ENCODE results near the gene USP1. TPM values are rescaled to one million over a fixed set of nuclear protein-coding genes. Genes with fewer than 3 reads are reported as not detected.

The USP1 gene
- total and polyA plus RNA-seq, 2 of the 4 experiments (the other 2 are of a cell fraction) = 7.5 to 9.7 TPM

- no peak overlapping the region for H2AK9ac ChIP-seq (replicated peaks; ENCODE audit: low read depth, low read length, poor library complexity)
- H3K4ac ChIP-seq (ENCODE audit: low read depth, low read length) = no peak overlapping the region
- H2BK120ac ChIP-seq (ENCODE audit: low read depth, low read length) = no peak overlapping the region
- H4K91ac ChIP-seq (ENCODE audit: insufficient read depth, low read depth, low read length) = no peak overlapping the region
- no peak overlapping the region for H2BK15ac ChIP-seq (ENCODE audit: low read depth, low read length)
- H3K23ac ChIP-seq (ENCODE audit: low read depth, low read length) = no peak overlapping the region
- peaks cover 0 to 7% of the 10 kb centered on the region in 2 experiments; a peak in 3 of 4 replicates for H3K79me1 ChIP-seq (ENCODE audit: low read depth in 1 of 2, low read length in 2 of 2)
- H3K9ac ChIP-seq (ENCODE audit: low read depth, low read length) = no peak overlapping the region
- no peak overlapping the region for H3K4me3 ChIP-seq (ENCODE audit: insufficient read depth, low read depth, low read length)
- no peak overlapping the region for H3K14ac ChIP-seq (replicated peaks; ENCODE audit: low read depth, low read length)
- no peak for DNase-seq
- TF ChIP-seq CEBPB (IDR thresholded peaks at IDR 0.05; ENCODE audit: low read depth, low read length) = no peak
- TF ChIP-seq ELK1 (IDR thresholded peaks at IDR 0.05; ENCODE audit: borderline replicate concordance, low read depth, low read length) = no peak
- TF ChIP-seq SMC3 (IDR thresholded peaks at IDR 0.05; ENCODE audit: low read depth, low read length) = no peak
- no peak for TF ChIP-seq USF2 (IDR thresholded peaks at IDR 0.05; ENCODE audit: low read depth, low read length)
- no peak for TF ChIP-seq RFX5 (IDR thresholded peaks at IDR 0.05; ENCODE audit: low read depth, low read length)
- TF ChIP-seq RAD21 (IDR thresholded peaks at IDR 0.05; ENCODE audit: low read length) = no peak
- TF ChIP-seq FOS (IDR thresholded peaks at IDR 0.05; ENCODE audit: low read depth, low read length) = no peak
- no peak for TF ChIP-seq MAZ (IDR thresholded peaks at IDR 0.05; ENCODE audit: borderline replicate concordance, low read depth, low read length)
- no peak for TF ChIP-seq CHD1 (IDR thresholded peaks at IDR 0.05; ENCODE audit: low read depth, low read length)
- TF ChIP-seq RCOR1 (IDR thresholded peaks at IDR 0.05; ENCODE audit: insufficient replicate concordance, low read length) = no peak
- TF ChIP-seq POLR2A (IDR thresholded peaks at IDR 0.05; ENCODE audit: low read depth, low read length) = no peak
- TF ChIP-seq CTCF (conservative IDR thresholded peaks at IDR 0.05; ENCODE audit: low read depth, low read length) = no peak
- intact Hi-C loops (cut with micrococcal nuclease) (no loop called here), dilution Hi-C loops (cut with HindIII; ENCODE audit: low sequenced_read_pairs, unreplicated experiment) (no loop called here), in situ Hi-C loops (cut with MboI; ENCODE audit: low sequenced_read_pairs) (no loop called here)
- no peaks in the 10 kb centered on the region for H3K9me1 ChIP-seq (ENCODE audit: insufficient read depth, low read length)
- no peaks in the 10 kb centered on the region for H3K27me3 ChIP-seq (ENCODE audit: control insufficient read depth, insufficient read depth, low read length)
- no peak overlapping the region for H3K18ac ChIP-seq (ENCODE audit: low read depth, low read length)
- no peak overlapping the region for H4K5ac ChIP-seq (ENCODE audit: low read depth, low read length)
- BruUV-seq (replicated peaks) = no TSS peak
- no peak overlapping the region for H3K56ac ChIP-seq (ENCODE audit: extremely low read depth, insufficient read depth, low read length)
- no peak overlapping the region for H2AK5ac ChIP-seq (ENCODE audit: low read depth, low read length)
- no peaks in the 10 kb centered on the region for H4K20me1 ChIP-seq (ENCODE audit: insufficient read depth, low read length)
- no peaks in the 10 kb centered on the region for H3K9me3 ChIP-seq (ENCODE audit: control insufficient read depth, insufficient read depth, low read length)
- H3K4me1 ChIP-seq (ENCODE audit: control insufficient read depth, insufficient read depth, low read length) = no peaks in the 10 kb centered on the region
- no peak overlapping the region for H2BK20ac ChIP-seq (ENCODE audit: low read depth, low read length)
- no peak overlapping the region for H2BK5ac ChIP-seq (ENCODE audit: low read depth, low read length, poor library complexity, severe bottlenecking)
- ChIA-PET CTCF (interaction anchor here (0.6 to 1.5 kb wide), 5 partner anchors 7 to 246 kb away, joined by 3 read pairs; no protein-coding TSS in a partner anchor), POLR2A (ENCODE audit: unreplicated experiment) (no interaction called here)
- no peak overlapping the region for H4K8ac ChIP-seq (ENCODE audit: low read depth in 2 of 2, low read length in 2 of 2)
- no peak overlapping the region for H3K4me2 ChIP-seq (ENCODE audit: low read depth, low read length)
- no peak overlapping the region for H3K27ac ChIP-seq (ENCODE audit: insufficient read depth, low read length)
- peaks cover 11% of the 10 kb centered on the region for H3K36me3 ChIP-seq (ENCODE audit: control insufficient read depth, insufficient read depth, low read length)
- no peak for ATAC-seq (ENCODE audit: low read depth)
- no peak overlapping the region for H2AFZ ChIP-seq (replicated peaks; ENCODE audit: low read length, poor library complexity)
Observed at GRCh38 chr1:62500210-62500609, 63.4 kb downstream of the USP1 start.

Data from IMR-90 (cell line).